Bronchial epithelial cell (primary cell): ENCODE results near the gene ASPA. TPM values are rescaled to one million over a fixed set of nuclear protein-coding genes. Genes with fewer than 3 reads are reported as not detected.

Source experiments
- DNase-seq: peaks from one replicate; pipeline ENCODE4 v3.0.0-alpha.2; 2010; ENCODE audit warnings: low read depth
- FAIRE-seq: peaks from 2 replicates; lab custom pipeline; 2011; peaks lifted over from hg19 to GRCh38; lab: Jason Lieb, UNC
- H3K27me3 ChIP-seq: 2 replicates; pipeline ENCODE4 v1.5.1; 2011; ENCODE audit warnings: low read length; ENCODE audit not compliant: control insufficient read depth, insufficient read depth
- H3K36me3 ChIP-seq: 2 replicates; pipeline ENCODE4 v1.5.1; 2011; ENCODE audit warnings: low read length; ENCODE audit not compliant: control insufficient read depth, insufficient read depth
- H3K4me3 ChIP-seq: 2 replicates; pipeline ENCODE4 v1.5.1; 2011; ENCODE audit warnings: mild to moderate bottlenecking, low read depth, low read length, control low read depth
- total RNA-seq: library from RNA; depleted of rRNA; stranded (reverse); fragments of >200 nt; gene quantifications from 2 replicates; pipeline ENCODE4 v1.2.1, GENCODE V29; 2014
- TF ChIP-seq, protein P1 (sequence below): IDR thresholded peaks from 2 replicates; pipeline ENCODE4 v1.5.1; 2011; ENCODE audit warnings: mild to moderate bottlenecking, moderate library complexity, low read length, control low read depth, inconsistent platforms; ENCODE audit not compliant: insufficient read depth, severe bottlenecking

The ASPA gene
- total RNA-seq, 1 donor from 2014 or later: not detected

GRCh38 chr17:3542410-3543088 is 66.8 kb downstream of the ASPA start:
- no peak for DNase-seq
- Histone ChIP-seq H3K36me3 (no peaks in the 10 kb centered on the region), H3K4me3 (no peak overlapping the region), H3K27me3 (no peaks in the 10 kb centered on the region)
- TF ChIP-seq, protein P1, sequence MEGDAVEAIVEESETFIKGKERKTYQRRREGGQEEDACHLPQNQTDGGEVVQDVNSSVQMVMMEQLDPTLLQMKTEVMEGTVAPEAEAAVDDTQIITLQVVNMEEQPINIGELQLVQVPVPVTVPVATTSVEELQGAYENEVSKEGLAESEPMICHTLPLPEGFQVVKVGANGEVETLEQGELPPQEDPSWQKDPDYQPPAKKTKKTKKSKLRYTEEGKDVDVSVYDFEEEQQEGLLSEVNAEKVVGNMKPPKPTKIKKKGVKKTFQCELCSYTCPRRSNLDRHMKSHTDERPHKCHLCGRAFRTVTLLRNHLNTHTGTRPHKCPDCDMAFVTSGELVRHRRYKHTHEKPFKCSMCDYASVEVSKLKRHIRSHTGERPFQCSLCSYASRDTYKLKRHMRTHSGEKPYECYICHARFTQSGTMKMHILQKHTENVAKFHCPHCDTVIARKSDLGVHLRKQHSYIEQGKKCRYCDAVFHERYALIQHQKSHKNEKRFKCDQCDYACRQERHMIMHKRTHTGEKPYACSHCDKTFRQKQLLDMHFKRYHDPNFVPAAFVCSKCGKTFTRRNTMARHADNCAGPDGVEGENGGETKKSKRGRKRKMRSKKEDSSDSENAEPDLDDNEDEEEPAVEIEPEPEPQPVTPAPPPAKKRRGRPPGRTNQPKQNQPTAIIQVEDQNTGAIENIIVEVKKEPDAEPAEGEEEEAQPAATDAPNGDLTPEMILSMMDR: no peak
- no peak for FAIRE-seq

GRCh38 chr17:3543453-3543852 is 67.7 kb downstream of the ASPA start:
- Histone ChIP-seq H3K27me3 (no peaks in the 10 kb centered on the region), H3K4me3 (no peak overlapping the region), H3K36me3 (no peaks in the 10 kb centered on the region)
- DNase-seq (no peak), FAIRE-seq (no peak)
- TF ChIP-seq, protein P1: no peak

DNA sequence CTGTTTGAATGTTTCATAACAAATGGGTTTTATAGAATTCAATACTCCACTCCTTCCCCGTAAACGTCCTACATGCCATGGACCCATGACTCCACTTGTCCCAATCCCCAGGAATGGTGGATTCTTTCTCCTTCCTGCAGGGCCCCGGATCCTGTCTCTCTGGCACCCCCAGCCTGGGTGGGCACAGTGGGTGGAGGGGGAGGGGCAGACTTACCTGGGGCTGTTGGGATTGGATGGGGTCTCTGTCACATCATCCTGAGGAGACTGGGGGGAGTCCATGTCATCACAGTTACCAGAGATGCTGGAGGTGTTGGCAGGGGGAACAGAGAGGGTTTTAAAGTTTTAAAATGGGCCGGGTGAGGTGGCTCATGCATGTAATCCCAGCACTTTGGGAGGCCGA is 68.6 kb downstream of the ASPA start:
- no peak for DNase-seq
- no peak overlapping the region for H3K4me3 ChIP-seq
- H3K36me3 ChIP-seq: no peaks in the 10 kb centered on the region
- H3K27me3 ChIP-seq: no peaks in the 10 kb centered on the region
- TF ChIP-seq, protein P1: no peak
- no peak for FAIRE-seq

DNA sequence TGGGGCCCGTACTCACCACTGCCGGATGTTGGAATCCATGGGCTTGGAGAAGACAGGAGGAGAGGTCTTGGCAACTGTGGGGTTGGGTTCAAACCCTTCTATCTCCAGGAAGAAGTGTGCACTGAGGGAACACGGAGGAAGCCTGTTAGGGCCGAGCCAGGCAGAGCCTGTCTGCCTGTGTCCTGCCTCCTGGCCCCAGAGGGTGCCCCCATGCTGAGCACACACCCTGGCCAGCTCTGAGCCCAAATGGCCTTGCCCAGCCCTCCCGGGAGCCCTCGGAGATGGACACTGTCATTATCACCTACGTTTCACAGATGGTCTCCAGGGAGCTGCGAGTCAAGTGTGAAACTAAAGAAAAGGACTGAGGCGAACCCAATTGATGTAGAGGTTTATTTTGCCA is 69.4 kb downstream of the ASPA start:
- Histone ChIP-seq H3K4me3 (no peak overlapping the region), H3K36me3 (no peaks in the 10 kb centered on the region), H3K27me3 (no peaks in the 10 kb centered on the region)
- FAIRE-seq (no peak), DNase-seq (no peak)
- TF ChIP-seq, protein P1: no peak

- no peak overlapping the region for H3K4me3 ChIP-seq
- H3K36me3 ChIP-seq: no peaks in the 10 kb centered on the region
- FAIRE-seq: no peak
- H3K27me3 ChIP-seq: no peaks in the 10 kb centered on the region
- no peak for DNase-seq
- TF ChIP-seq, protein P1: no peak
Measured at GRCh38 chr17:3546521-3546920, 70.7 kb downstream of the ASPA start.

- TF ChIP-seq, protein P1: no peak
- no peak overlapping the region for H3K4me3 ChIP-seq
- H3K27me3 ChIP-seq: no peaks in the 10 kb centered on the region
- no peaks in the 10 kb centered on the region for H3K36me3 ChIP-seq
- FAIRE-seq (no peak), DNase-seq (no peak)
Measured at GRCh38 chr17:3546997-3547396, 71.2 kb downstream of the ASPA start.
